Erythroblast (primary cell): ENCODE measurements around the gene TRMT10C.

Source experiments
- GATA1 ChIP-seq: IDR thresholded peaks from 2 replicates; pipeline ENCODE4 v1.6.1; 2011; ENCODE audit warnings: low read depth, mild to moderate bottlenecking, control low read depth, low read length, moderate library complexity
- POLR2A ChIP-seq: IDR thresholded peaks from 2 replicates; pipeline ENCODE4 v1.6.1; 2011; ENCODE audit warnings: mild to moderate bottlenecking, low read length

DNA sequence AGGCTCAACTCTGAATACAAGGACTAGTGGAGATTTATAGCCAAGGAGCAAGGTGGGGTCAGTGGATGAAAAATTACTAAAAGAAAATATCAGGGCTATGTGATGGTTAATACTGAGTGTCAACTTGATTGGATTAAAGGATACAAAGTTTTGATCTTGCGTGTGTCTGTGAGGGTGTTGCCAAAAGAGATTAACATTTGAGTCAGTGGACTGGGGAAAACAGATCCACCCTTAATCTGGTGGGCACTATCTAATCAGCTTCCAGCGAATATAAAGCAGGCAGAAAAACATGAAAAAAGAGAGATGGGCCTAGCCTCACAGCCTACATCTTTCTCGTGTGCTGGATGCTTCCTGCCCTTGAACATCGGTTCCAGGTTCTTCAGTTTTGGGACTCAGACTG is 34.2 kb upstream of the TRMT10C start:
- TF ChIP-seq POLR2A, result no peak
- no peak for TF ChIP-seq GATA1
